ENCODE results near the gene MON1B.

The MON1B gene

GRCh38 chr16:77250400-77250799 lies 59.4 kb downstream of the MON1B start:
- no peaks in the 10 kb centered on the region for H3K27me3 ChIP-seq (ENCODE audit: insufficient read depth, insufficient read length)
- TF ChIP-seq YY1 (IDR thresholded peaks at IDR 0.05; ENCODE audit: insufficient read depth, insufficient read length) (no peak), SUZ12 (IDR thresholded peaks at IDR 0.05; ENCODE audit: extremely low read depth, insufficient read depth, insufficient read length) (no peak), ZNF274 (IDR thresholded peaks at IDR 0.05; ENCODE audit: low read depth, low read length) (no peak)
- H3K36me3 ChIP-seq (ENCODE audit: insufficient read depth, insufficient read length, low read length): no peaks in the 10 kb centered on the region
- H3K4me1 ChIP-seq (ENCODE audit: insufficient read depth, insufficient read length): no peaks in the 10 kb centered on the region
- DNase-seq (ENCODE audit: low read depth, low spot score): no peak
- no peak overlapping the region for H3K9ac ChIP-seq (ENCODE audit: insufficient read length, low read depth)
- H3K4me3 ChIP-seq (ENCODE audit: insufficient read length, low read depth): no peak overlapping the region
- no peaks in the 10 kb centered on the region for H3K9me3 ChIP-seq (ENCODE audit: insufficient read depth, low read length)
